IPS DF 4.7 (cell line): ENCODE measurements around the gene SDHAF1.

Experiments used
- DNase-seq: peaks from one replicate; pipeline ENCODE4 v3.0.0-alpha.2; 2013; ENCODE audit warnings: low spot score; ENCODE audit errors: extremely low read depth

SDHAF1 gene

DNA sequence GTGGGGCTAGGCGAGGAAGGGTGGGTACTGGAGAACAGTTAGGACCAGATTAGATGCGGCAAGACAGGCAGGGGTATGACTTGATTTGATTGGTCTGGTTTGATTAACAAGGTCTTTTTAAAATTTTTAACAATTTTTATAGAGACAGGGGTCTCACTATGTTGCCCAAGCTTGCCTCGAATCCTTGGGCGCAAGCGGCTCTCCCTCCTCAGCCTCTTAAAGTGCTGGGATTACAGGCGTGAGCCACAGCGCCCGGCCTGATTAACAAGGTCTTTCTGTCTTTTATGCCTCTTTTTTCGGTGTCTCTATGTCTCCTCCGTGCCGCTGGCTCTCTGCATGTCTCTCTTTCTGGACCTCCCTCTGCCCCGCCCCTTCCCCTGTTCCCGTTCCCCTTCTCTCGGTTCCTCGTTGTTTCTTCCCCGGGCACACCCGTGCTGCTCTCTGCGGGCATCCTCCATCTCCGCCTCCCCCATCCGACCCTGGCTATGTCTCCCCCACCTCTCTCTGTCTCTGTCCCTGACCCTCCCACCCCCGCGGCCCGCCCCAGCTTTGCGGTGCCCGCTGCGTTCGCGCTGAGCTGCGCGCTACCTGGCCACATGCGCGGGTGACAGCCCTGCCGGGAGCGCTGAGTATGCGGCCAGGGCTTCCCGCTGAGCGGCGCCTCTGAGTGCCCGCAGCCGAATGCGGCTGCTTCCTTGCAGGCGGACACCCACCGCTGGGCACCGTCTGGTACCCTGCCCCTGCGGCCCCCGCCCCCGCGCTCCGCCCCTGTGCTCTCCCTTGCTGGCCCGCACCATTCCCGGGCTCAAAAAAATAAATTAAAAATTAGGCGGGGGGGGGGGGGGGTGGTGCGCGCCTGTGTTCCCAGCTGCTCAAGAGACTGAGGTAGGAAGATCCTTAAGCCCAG is 8.1 kb upstream of the SDHAF1 start:
- no peak for DNase-seq

DNA sequence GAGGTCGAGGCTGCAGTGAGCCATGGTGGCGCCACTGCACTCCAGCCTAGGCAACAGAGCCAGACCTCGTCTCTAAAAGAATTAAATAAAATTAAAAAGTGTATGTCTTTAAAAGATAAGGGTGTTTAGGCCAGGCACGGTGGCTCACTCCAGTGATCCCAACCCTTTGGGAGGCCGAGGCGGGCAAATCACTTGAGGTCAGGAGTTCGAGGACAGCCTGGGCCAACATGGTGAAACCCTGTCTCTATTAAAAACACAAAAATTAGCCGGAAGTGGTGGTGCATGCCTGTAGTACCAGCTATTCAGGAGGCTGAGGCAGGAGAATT is 7.5 kb upstream of the SDHAF1 start:
- DNase-seq, result no peak

- DNase-seq, result no peak
Observed at GRCh38 chr19:35988824-35989223, 6.2 kb upstream of the SDHAF1 start.

DNA sequence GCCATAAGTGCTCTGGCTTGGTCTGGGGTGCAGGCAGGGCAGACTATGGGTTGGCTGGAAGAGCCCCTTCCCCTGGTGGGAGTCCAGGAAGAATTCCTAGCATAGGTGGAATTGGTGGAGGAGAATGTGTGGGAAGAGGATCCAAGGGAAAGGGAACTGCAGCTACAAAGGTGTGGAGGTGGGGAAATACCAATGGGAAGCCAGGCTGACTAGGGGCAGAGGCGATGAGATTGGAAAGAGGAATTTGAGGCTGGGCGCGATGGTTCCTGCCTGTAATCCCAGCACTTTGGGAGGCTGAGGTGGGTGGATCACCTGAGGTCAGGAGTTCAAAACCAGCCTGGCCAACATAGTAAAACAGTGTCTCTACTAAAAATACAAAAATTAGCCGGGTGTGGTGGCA is 4.8 kb upstream of the SDHAF1 start:
- DNase-seq, result no peak

GRCh38 chr19:35990771-35991730 is 3.9 kb upstream of the SDHAF1 start:
- DNase-seq, result no peak

- DNase-seq, result no peak
Observed at GRCh38 chr19:35991731-35992450, 3.1 kb upstream of the SDHAF1 start.

DNA sequence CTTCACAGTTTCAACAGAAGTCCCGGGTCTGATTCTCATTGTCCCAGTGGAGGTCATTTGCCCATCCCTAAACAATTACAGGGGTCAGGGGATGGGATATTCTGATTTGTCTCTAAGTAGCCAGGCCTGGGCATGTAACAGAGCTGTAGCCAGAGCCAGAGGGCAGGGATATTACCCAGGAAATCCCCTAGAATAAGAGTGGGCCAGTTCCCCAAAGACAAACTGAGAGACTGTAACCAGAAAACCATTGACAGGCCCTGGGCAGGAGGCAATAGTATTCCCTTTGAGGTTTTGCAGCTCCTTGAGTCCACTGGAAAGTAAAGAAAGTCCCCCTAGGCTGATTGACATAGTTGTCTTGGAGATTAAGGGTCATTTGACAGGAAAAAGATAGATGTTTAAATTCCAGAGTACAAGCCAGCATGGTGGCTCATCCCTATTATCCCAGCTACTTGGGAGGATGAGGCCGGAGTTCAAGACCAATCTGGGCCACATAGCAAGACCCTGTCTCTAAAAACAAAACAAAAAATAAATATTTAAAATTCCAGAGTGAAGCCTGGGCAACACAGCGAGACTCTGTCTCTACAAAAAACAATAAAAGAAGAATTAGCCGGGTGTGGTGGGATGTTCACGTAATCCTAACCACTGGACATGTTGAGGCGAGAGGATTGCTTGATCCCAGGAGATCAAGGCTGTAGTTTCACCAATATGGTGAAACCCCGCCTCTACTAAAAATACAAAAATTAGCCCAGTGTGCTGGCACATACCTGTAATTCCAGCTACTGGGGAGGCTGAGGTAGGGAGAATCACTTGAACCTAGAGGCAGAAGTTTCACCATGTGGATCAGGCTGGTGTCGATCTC is 1.9 kb upstream of the SDHAF1 start:
- DNase-seq, result no peak

DNA sequence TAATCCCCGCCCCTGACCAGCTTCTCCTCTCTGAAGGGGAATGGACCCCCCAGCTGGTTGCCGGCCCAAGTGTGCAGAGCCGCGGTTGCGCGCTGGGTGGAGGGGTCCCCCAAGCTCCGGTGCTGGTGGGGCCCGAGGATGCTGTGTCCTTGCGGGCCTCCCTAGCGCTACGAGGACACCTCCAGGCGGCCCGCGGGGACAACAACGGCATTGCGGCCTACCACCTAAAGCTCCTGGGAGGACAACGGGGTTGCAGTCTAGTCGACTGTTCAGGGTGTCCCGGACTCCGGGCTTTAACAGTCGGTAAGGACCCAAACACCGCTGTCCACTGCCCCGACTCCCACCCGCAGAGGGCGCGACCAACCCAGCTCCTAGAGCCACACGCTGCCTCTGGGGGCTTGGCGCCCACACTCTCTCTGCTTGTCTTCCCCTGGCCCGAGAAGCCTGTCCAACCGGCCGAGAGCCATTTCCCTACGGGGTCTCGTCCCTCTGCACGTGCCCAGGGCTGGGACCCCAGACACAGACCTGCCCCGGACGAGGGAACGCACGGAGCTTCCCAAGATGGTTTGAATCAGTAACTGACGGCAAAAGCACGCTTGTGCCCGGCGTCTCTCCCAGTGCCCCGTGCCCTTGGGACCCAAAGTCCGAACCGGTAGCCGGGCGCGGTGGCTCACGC is 927 bp upstream of the SDHAF1 start:
- no peak for DNase-seq

- DNase-seq, result no peak
Observed at GRCh38 chr19:35996777-35997176, 1.8 kb downstream of the SDHAF1 start.

DNA sequence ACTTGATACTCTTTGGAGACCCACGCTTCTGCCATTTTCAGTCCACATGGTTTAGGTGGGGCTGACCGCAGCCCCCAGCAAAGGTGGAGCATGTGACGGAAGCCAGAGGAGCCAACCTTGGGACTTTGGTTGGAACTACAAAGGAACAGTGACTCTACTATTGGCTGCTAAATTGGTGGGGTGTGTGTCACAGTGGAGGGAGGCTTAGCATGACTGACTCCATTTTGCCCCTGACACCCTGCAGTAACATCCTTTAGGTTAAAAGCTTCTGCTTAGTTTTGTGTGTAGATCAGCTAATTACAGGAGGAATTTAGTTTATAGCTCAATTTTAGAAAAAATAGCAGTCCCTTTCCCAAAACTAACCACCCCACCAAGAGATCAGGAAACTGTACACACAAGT is 6.6 kb downstream of the SDHAF1 start:
- no peak for DNase-seq

DNA sequence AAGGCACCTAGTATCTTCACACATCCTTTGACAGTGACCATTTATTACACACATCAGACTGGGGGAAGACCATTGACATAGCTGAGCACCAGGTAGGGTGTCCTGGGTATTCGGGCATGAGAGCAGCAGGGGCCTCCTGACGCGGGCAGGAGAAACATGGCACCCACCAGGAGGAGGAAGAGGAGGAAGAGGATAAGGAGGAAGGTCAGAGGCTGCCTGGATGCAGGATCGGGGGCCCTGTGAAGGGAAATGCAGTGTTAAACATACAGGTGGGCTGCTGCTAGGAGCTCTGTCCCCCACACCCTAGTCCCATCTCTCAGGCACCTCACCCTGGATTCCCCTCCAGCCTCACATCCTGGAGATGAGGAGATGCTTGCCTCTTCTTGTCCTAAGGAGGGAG is 8.3 kb downstream of the SDHAF1 start:
- DNase-seq, result no peak

DNA sequence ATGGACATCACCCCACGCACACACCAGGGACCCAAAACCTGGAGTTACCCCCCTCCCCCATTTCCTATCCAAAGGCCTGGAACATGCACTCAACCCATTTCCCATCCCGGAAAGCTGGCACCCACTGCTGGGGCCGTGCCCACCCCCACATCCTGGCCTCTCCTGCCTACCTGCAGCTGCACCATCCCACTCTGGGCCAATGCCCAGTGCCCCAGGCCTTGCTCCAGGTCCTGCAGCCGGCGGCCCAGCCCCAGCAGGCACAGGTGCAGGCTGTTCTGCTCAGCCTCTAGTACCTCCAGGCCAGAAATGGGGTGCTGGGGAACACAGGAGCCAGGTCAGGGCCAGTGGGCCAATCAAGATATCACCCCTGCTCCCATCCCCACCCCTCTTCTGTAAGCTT is 12.0 kb downstream of the SDHAF1 start:
- no peak for DNase-seq

- DNase-seq, result no peak
Observed at GRCh38 chr19:36008336-36008978, 13.5 kb downstream of the SDHAF1 start, which contains the start of gene SYNE4. TSS of gene SYNE4 (minus strand) at chr19:36008813. CDS start at chr19:36008681, 132 bp downstream.

DNA sequence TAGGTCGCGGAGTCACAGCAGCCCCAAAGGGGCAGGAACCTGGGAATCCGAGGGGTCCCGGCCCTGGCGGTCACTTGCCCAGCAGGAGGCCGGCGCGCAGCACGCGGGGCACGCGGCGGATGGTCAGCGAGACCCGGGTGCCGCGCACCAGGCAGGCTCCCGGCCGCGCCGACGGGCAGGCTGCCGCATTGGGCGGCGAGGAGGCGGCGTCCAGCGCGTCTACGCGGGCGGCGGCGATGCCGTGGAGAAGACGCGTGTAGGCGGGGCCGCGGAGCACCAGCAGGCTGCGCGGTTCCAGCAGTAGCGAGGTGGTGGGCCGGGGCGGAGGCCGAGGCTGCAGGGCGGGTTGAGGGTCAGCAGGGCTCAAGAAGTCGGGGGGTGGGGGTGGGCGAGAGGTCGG is 14.2 kb downstream of the SDHAF1 start:
- DNase-seq, result no peak

DNA sequence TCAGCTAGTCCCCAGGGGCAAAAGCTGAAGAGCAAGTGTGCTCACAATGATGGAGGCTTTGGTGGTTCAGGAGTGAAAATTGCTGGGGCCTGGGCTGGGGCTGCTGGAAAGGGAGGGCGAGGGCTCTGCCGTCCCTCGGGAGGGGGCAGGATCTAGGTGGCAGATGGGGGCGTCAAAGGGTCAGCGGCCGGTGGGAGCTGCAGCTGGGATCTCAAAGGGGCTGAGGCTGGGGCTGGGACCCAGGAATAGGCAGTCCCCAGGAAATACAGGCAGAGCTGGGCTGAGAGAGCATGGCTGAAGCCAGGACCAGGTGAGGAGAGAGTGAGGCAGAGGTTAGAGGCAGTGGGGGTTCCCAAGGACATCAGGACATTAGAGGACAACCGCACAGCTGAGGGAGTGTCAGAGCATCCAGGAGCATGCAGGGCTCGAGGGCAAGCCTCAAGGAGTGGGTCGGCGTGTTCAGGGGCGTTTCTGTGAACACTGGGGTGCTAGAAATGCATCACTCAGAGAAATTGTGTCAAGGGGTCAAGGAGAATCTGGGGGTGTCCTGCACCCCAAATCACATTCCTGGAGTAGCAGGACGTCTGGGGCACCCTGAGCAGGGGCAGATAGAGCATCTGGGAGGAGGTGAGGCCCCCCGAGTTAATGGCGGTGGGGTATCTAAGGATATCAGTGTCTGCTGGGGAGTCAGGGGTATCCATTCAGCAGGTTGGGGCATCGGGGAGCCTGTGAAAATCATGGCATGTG is 14.8 kb downstream of the SDHAF1 start:
- DNase-seq, result no peak

DNA sequence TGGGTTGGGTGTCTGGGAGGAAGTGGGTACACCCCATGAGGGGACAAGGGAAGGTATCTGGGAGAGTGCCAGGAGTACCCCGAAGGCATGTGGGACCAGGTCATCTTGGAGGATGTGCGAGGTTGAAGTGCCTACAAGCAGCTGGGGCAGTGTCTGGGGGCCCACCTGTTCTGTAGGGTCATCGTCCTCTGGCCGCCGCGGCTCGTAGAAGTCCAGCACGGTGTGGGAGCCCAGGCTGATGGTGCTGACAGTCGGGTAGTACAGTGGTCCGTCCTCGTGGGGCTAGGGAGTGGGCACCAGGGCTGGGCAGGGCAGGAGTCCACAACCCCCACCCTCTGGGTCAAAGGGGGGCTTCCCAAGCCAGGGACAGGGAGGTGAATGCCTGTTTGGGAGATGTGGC is 15.4 kb downstream of the SDHAF1 start:
- DNase-seq, result no peak

- no peak for DNase-seq
Observed at GRCh38 chr19:36013280-36014011, 18.5 kb downstream of the SDHAF1 start.
